Measurements from ENCODE around the gene FOXM1. TPM values are rescaled to one million over a fixed set of nuclear protein-coding genes. Genes with fewer than 3 reads are reported as not detected.

Gene FOXM1
- total RNA-seq, 1 donor from 2014 or later: 0.52 TPM

DNA sequence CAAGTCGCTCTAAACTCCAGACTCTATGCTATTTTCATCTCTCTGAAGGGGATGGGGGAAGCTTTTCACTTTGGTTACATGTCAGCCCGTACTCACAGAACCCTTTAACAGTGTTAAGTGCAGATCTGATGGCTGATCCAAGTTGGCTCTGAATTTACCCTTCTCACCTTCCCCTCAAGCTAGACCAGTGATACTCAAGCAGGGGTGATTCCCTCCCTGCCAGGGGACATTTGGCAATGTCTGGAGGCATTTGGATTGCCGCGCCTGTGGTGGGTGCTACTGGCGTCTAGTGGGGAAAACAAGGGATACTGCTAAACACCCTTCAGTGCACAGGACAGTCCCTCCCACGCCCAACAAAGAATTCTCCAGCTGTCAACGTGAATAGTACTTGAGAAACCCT, 14.1 kb downstream of the FOXM1 start:
- Histone ChIP-seq H3K27ac (ENCODE audit: low read depth, low read length) (no peak overlapping the region), H3K4me3 (ENCODE audit: low read length in 3 of 3) (no peak overlapping the region), H3K36me3 (ENCODE audit: control insufficient read depth in 3 of 3, insufficient read depth in 3 of 3, low read length in 3 of 3) (no peaks in the 10 kb centered on the region), H3K4me1 (ENCODE audit: control insufficient read depth in 3 of 3, insufficient read depth in 3 of 3, low read length in 3 of 3) (peaks cover 9 to 18% (median 14%) of the 10 kb centered on the region in 3 donors), H3K27me3 (ENCODE audit: control insufficient read depth in 3 of 3, insufficient read depth in 3 of 3, low read length in 3 of 3) (no peaks in the 10 kb centered on the region), H3K9me3 (ENCODE audit: control insufficient read depth in 3 of 3, low read length in 3 of 3) (no peaks in the 10 kb centered on the region), H3K9ac (ENCODE audit: low read depth in 1 of 3, low read length in 3 of 3) (peak overlapping the region in 1 of 3 donors; percentile 33)

DNA sequence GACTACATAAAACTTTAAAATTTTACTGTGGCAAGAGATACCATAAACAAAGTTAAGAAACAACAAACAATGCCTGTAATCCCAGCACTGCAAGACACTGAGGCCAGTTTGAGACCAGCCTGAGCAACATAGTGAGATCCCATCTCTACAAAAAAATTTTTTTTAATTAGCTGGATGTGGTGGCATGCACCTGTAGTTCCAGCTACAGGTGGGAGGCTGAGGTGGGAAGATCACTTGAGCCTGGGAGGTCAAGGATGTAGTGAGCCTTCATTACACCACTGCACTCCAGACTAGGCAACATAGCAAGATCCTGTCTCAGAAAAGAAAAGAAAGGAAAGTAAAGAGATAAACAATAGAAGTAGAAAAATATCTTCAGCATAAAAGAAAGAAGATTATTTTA, 16.8 kb downstream of the FOXM1 start:
- Histone ChIP-seq H3K9ac (ENCODE audit: low read depth in 1 of 3, low read length in 3 of 3) (no peak overlapping the region), H3K27ac (ENCODE audit: low read depth, low read length) (no peak overlapping the region), H3K9me3 (ENCODE audit: control insufficient read depth in 3 of 3, low read length in 3 of 3) (no peaks in the 10 kb centered on the region), H3K36me3 (ENCODE audit: control insufficient read depth in 3 of 3, insufficient read depth in 3 of 3, low read length in 3 of 3) (peaks cover 0 to 5% (median 2%) of the 10 kb centered on the region in 3 donors), H3K4me3 (ENCODE audit: low read length in 3 of 3) (no peak overlapping the region), H3K4me1 (ENCODE audit: control insufficient read depth in 3 of 3, insufficient read depth in 3 of 3, low read length in 3 of 3) (peaks cover 9 to 19% (median 14%) of the 10 kb centered on the region in 3 donors), H3K27me3 (ENCODE audit: control insufficient read depth in 3 of 3, insufficient read depth in 3 of 3, low read length in 3 of 3) (no peaks in the 10 kb centered on the region)

DNA sequence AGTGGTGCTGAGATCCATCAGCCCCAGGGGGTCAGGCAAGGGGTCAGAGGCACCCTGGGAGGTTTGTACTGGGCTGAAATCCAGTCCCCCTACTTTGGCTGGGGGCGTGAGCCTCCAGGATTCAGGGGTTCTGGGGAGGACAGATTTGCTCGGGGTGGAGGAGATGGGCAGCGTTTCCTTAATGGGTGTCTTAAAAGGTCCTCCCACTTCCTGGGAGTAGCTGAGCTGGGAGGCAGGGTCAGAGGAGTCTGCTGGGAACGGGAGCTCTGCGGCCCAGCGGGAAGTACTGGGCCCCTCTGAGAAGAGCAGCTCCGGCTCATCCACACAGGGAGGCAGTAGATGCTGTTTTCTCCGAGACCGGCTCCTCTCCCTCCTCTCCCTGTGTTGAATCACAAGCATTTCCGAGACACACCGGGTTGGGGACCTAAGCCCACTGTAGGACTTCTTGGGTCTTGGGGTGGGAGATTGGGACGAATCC, 18.0 kb downstream of the FOXM1 start:
- H3K4me3 ChIP-seq (ENCODE audit: low read length in 3 of 3): no peak overlapping the region
- H3K4me1 ChIP-seq (ENCODE audit: control insufficient read depth in 3 of 3, insufficient read depth in 3 of 3, low read length in 3 of 3): peaks cover 9 to 17% (median 14%) of the 10 kb centered on the region in 3 donors
- peak overlapping the region; percentile 28 for H3K27ac ChIP-seq (ENCODE audit: low read depth, low read length)
- H3K9ac ChIP-seq (ENCODE audit: low read depth in 1 of 3, low read length in 3 of 3): no peak overlapping the region
- H3K9me3 ChIP-seq (ENCODE audit: control insufficient read depth in 3 of 3, low read length in 3 of 3): no peaks in the 10 kb centered on the region
- H3K27me3 ChIP-seq (ENCODE audit: control insufficient read depth in 3 of 3, insufficient read depth in 3 of 3, low read length in 3 of 3): no peaks in the 10 kb centered on the region
- H3K36me3 ChIP-seq (ENCODE audit: control insufficient read depth in 3 of 3, insufficient read depth in 3 of 3, low read length in 3 of 3): peaks cover 0 to 5% (median 4%) of the 10 kb centered on the region in 3 donors

DNA sequence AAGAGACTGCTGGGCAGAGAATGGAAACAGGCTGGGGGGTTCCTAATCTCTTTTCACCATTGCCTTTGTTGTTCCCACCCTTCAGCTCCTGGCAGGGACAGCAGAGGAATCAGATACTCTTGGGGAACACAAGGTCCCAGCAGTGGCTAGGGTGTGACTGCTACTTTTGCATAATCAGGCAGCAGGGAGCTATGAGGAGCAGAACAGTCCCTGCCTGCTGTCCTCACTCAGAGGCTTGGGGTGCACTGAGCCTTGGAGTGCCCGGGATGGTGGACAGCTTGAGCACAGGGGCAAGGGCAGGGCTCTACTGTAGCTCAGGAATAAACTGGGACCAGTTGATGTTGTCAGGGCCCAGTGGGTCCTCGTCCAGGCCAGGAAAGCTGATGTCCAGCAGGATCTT, 18.6 kb downstream of the FOXM1 start:
- Histone ChIP-seq H3K4me3 (ENCODE audit: low read length in 3 of 3) (no peak overlapping the region), H3K27me3 (ENCODE audit: control insufficient read depth in 3 of 3, insufficient read depth in 3 of 3, low read length in 3 of 3) (no peaks in the 10 kb centered on the region), H3K9ac (ENCODE audit: low read depth in 1 of 3, low read length in 3 of 3) (peak overlapping the region in 1 of 3 donors; percentile 57), H3K36me3 (ENCODE audit: control insufficient read depth in 3 of 3, insufficient read depth in 3 of 3, low read length in 3 of 3) (peaks cover 0 to 5% (median 4%) of the 10 kb centered on the region in 3 donors), H3K9me3 (ENCODE audit: control insufficient read depth in 3 of 3, low read length in 3 of 3) (no peaks in the 10 kb centered on the region), H3K4me1 (ENCODE audit: control insufficient read depth in 3 of 3, insufficient read depth in 3 of 3, low read length in 3 of 3) (peaks cover 11 to 17% (median 17%) of the 10 kb centered on the region in 3 donors), H3K27ac (ENCODE audit: low read depth, low read length) (no peak overlapping the region)

DNA sequence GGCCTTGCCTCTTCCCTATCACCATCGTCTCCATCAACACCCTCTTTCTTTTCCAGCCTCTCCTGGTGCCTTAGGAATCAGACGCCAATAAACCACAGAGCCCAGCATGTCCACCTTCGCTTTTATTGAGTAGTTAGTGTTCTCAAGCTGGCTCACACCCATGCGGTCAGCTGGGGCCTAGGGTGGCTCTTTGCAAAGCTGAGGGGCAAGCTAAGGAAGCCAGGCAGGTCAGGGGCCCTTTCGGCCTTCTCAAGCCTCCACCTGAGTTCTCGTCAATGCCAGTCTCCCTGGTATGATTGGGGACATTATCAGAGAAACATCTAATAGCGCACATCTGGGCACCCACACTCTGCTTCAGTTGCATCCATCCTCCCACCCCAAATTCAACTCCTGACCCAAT, 19.4 kb downstream of the FOXM1 start:
- Histone ChIP-seq H3K4me1 (ENCODE audit: control insufficient read depth in 3 of 3, insufficient read depth in 3 of 3, low read length in 3 of 3) (peaks cover 11 to 17% (median 15%) of the 10 kb centered on the region in 3 donors), H3K36me3 (ENCODE audit: control insufficient read depth in 3 of 3, insufficient read depth in 3 of 3, low read length in 3 of 3) (peaks cover 0 to 5% (median 4%) of the 10 kb centered on the region in 3 donors), H3K27ac (ENCODE audit: low read depth, low read length) (no peak overlapping the region), H3K9me3 (ENCODE audit: control insufficient read depth in 3 of 3, low read length in 3 of 3) (no peaks in the 10 kb centered on the region), H3K9ac (ENCODE audit: low read depth in 1 of 3, low read length in 3 of 3) (no peak overlapping the region), H3K27me3 (ENCODE audit: control insufficient read depth in 3 of 3, insufficient read depth in 3 of 3, low read length in 3 of 3) (no peaks in the 10 kb centered on the region), H3K4me3 (ENCODE audit: low read length in 3 of 3) (no peak overlapping the region)

DNA sequence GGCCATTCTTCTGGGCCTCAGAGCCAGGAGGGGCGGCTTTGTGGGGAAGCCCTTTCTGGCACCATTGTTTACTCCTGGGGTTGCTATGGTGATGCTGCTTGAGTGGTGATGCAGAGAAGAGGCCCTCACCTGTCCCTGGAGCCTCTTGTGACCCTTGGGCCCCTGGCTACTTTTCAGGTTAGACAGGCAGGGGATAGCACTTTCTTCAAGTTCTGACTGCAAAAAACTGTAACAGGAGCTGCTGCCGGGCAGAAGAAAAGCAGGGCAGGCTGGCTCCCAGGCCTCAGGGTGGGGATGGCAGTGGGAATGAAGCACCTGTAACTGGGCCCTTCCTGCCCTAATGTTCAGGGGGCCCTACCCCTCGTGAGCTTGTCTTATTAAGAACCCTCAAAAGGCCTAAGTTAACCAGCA, 19.9 kb downstream of the FOXM1 start, which contains the start of gene TEX52:
TSS of gene TEX52 (minus strand) at position 19 of the 411 bp plus-strand sequence. CDS start at position 6, 13 bp downstream.
- Histone ChIP-seq H3K9me3 (ENCODE audit: control insufficient read depth in 3 of 3, low read length in 3 of 3) (no peaks in the 10 kb centered on the region), H3K4me1 (ENCODE audit: control insufficient read depth in 3 of 3, insufficient read depth in 3 of 3, low read length in 3 of 3) (peaks cover 11 to 17% (median 15%) of the 10 kb centered on the region in 3 donors), H3K27me3 (ENCODE audit: control insufficient read depth in 3 of 3, insufficient read depth in 3 of 3, low read length in 3 of 3) (no peaks in the 10 kb centered on the region), H3K27ac (ENCODE audit: low read depth, low read length) (no peak within 1 kb of the TSS), H3K4me3 (ENCODE audit: low read length in 3 of 3) (no peak within 1 kb of the TSS), H3K9ac (ENCODE audit: low read depth in 1 of 3, low read length in 3 of 3) (no peak within 1 kb of the TSS), H3K36me3 (ENCODE audit: control insufficient read depth in 3 of 3, insufficient read depth in 3 of 3, low read length in 3 of 3) (peaks cover 0 to 5% (median 4%) of the 10 kb centered on the region in 3 donors)

DNA sequence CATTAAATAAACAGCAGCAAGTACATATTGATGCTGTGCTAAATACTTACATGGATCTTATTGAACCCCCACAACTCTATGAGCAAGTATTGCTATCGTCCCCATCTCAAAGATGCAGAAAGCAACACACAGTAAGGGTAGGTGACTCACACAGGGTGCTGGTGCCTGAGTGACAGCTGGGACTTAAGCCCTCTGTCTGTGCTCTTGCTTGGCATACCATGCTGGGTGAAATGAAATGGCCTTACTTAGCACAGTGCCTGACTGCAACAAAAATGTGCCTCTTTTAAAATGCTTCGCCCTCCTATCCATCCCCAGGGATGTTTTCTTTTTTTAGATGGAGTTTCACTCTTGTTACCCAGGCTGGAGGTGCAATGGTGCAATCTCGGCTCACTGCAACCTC, 20.9 kb downstream of the FOXM1 start:
- Histone ChIP-seq H3K36me3 (ENCODE audit: control insufficient read depth in 3 of 3, insufficient read depth in 3 of 3, low read length in 3 of 3) (peaks cover 0 to 5% (median 4%) of the 10 kb centered on the region in 3 donors), H3K9ac (ENCODE audit: low read depth in 1 of 3, low read length in 3 of 3) (no peak overlapping the region), H3K9me3 (ENCODE audit: control insufficient read depth in 3 of 3, low read length in 3 of 3) (no peaks in the 10 kb centered on the region), H3K27me3 (ENCODE audit: control insufficient read depth in 3 of 3, insufficient read depth in 3 of 3, low read length in 3 of 3) (no peaks in the 10 kb centered on the region), H3K27ac (ENCODE audit: low read depth, low read length) (no peak overlapping the region), H3K4me1 (ENCODE audit: control insufficient read depth in 3 of 3, insufficient read depth in 3 of 3, low read length in 3 of 3) (peaks cover 11 to 17% (median 15%) of the 10 kb centered on the region in 3 donors), H3K4me3 (ENCODE audit: low read length in 3 of 3) (no peak overlapping the region)

DNA sequence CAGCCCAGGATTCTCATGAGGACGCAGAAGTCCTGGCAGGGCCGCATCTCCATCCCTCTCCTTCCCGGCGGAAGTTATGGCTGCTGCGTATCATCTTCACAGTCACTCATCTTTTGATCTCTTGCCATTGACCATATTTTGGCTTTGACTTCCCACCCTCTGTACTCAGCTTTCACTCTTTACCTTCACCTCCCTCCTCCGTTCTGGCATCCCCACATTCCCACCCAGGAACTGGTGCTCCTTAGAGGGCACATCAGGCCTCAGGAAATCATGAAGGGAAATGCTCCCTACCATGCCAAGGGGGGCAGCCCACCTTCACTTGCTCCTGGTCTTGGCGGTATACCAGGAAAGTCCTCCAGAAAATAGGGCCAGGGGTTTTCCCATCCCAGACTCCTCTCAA, 21.4 kb downstream of the FOXM1 start:
- H3K9ac ChIP-seq (ENCODE audit: low read depth in 1 of 3, low read length in 3 of 3): no peak overlapping the region
- no peaks in the 10 kb centered on the region for H3K9me3 ChIP-seq (ENCODE audit: control insufficient read depth in 3 of 3, low read length in 3 of 3)
- H3K27ac ChIP-seq (ENCODE audit: low read depth, low read length): no peak overlapping the region
- H3K27me3 ChIP-seq (ENCODE audit: control insufficient read depth in 3 of 3, insufficient read depth in 3 of 3, low read length in 3 of 3): no peaks in the 10 kb centered on the region
- H3K4me1 ChIP-seq (ENCODE audit: control insufficient read depth in 3 of 3, insufficient read depth in 3 of 3, low read length in 3 of 3): peaks cover 11 to 17% (median 15%) of the 10 kb centered on the region in 3 donors
- H3K4me3 ChIP-seq (ENCODE audit: low read length in 3 of 3): no peak overlapping the region
- peaks cover 0 to 5% (median 4%) of the 10 kb centered on the region in 3 donors for H3K36me3 ChIP-seq (ENCODE audit: control insufficient read depth in 3 of 3, insufficient read depth in 3 of 3, low read length in 3 of 3)

DNA sequence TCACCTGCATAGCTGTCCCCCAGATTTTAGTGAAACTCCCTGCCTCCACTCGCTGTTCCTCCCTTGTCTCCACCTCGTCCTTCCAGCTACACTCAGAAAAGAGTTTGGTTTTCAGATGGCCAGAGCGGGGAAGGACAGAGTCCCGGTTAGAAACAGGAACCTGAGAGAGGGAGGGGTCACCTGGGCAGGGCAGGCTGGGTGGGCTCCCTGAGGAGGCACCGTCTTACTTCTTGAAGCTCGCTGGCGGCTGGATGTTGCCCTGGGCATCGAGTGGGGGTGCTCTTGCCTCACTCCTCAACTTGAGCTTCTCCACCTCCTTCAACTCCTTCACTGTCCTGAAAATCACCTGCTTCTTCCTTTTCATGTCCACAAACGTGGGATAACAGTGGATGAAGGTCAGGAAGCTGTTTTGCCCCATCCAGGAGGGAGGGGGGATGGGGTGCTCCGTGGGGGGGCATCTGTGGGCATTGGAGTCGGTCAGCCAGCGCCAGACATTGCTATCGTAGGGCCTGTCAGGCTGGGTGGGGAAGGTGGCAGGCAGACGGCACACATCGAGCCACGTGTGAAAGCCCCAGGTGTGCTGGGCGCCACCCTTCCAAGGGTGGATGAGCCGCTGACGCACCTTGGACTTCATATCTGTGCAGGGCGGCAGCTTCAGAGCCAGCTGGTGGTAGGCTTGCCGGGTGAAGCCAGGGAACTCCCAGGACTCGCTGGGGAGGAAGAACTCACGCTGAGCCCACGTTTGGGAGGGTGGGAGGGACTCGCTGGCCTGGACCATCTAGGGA, 22.1 kb downstream of the FOXM1 start:
- Histone ChIP-seq H3K27ac (ENCODE audit: low read depth, low read length) (no peak overlapping the region), H3K9ac (ENCODE audit: low read depth in 1 of 3, low read length in 3 of 3) (no peak overlapping the region), H3K27me3 (ENCODE audit: control insufficient read depth in 3 of 3, insufficient read depth in 3 of 3, low read length in 3 of 3) (no peaks in the 10 kb centered on the region), H3K9me3 (ENCODE audit: control insufficient read depth in 3 of 3, low read length in 3 of 3) (no peaks in the 10 kb centered on the region), H3K36me3 (ENCODE audit: control insufficient read depth in 3 of 3, insufficient read depth in 3 of 3, low read length in 3 of 3) (peaks cover 0 to 5% (median 4%) of the 10 kb centered on the region in 3 donors), H3K4me1 (ENCODE audit: control insufficient read depth in 3 of 3, insufficient read depth in 3 of 3, low read length in 3 of 3) (peaks cover 11 to 17% (median 15%) of the 10 kb centered on the region in 3 donors), H3K4me3 (ENCODE audit: low read length in 3 of 3) (no peak overlapping the region)

DNA sequence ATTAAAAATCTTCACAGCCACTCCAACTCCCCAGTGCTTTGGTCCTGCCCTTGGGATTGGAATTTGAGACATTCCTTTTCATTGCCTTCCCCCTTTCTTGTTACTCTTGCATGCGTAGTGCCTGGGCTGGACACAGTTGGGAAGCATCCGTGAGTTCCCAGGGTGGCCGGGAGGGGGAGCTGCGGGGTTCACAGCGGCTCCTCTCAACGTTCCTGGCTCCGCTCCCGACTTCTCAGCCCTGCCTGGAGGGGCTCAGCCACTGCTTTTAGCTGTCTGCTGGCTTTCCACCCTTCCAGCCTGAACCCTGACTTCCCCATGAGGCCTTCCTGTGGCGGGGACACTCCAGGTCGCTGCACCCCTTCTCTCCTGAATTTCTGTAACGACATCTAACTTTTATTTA, 23.3 kb downstream of the FOXM1 start:
- peaks cover 0 to 5% (median 4%) of the 10 kb centered on the region in 3 donors for H3K36me3 ChIP-seq (ENCODE audit: control insufficient read depth in 3 of 3, insufficient read depth in 3 of 3, low read length in 3 of 3)

More for the DNA sequence above, 23.3 kb downstream of the FOXM1 start:
- Histone ChIP-seq H3K9ac (ENCODE audit: low read depth in 1 of 3, low read length in 3 of 3) (no peak overlapping the region), H3K27ac (ENCODE audit: low read depth, low read length) (no peak overlapping the region), H3K9me3 (ENCODE audit: control insufficient read depth in 3 of 3, low read length in 3 of 3) (no peaks in the 10 kb centered on the region), H3K4me1 (ENCODE audit: control insufficient read depth in 3 of 3, insufficient read depth in 3 of 3, low read length in 3 of 3) (peaks cover 7 to 11% (median 9%) of the 10 kb centered on the region in 3 donors), H3K4me3 (ENCODE audit: low read length in 3 of 3) (no peak overlapping the region), H3K27me3 (ENCODE audit: control insufficient read depth in 3 of 3, insufficient read depth in 3 of 3, low read length in 3 of 3) (no peaks in the 10 kb centered on the region)
